ENCODE data around the gene PPP2R5C. TPM values are rescaled to one million over a fixed set of nuclear protein-coding genes. Genes with fewer than 3 reads are reported as not detected.
A peak's percentile ranks its signal among the peaks of the same experiment; 100 is the strongest.

Gene PPP2R5C
- total and polyA plus RNA-seq, 7 experiments from 2014 or later: 155 to 449 (median 382) TPM

DNA sequence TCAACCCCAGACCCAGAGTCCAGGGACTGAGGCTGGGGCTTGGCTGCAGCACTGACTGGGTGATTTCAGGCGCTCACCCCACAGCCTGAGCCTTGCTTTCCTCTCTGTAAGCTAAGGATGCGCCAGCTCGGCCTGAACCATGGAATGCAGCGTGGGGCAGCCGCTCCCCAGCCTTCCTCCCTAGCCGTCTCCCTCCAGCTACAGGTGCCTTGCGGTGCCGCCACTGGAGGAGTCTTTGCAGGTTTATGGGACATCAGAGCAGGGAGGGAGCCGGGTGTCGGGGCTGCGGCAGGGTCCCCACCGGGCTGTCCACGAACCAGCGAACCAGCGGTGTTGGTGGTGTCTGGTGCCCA lies 19.4 kb downstream of the PPP2R5C start:
- POLR2A ChIA-PET: interaction anchor here (0.9 to 1.5 kb wide), 4 partner anchors 13 to 43 kb away, joined by 3 to 9 read pairs (median 4); no protein-coding TSS in a partner anchor
- Histone ChIP-seq H3K27me3 (ENCODE audit: control insufficient read depth in 2 of 2, insufficient read depth in 2 of 2, low read length in 2 of 2) (no peaks in the 10 kb centered on the region), H3K9me3 (ENCODE audit: control insufficient read depth in 2 of 3, low read length in 3 of 3) (no peaks in the 10 kb centered on the region), H3K27ac (ENCODE audit: low read depth, low read length) (no peak overlapping the region), H3K36me3 (ENCODE audit: control insufficient read depth in 2 of 3, insufficient read depth in 3 of 3, low read length in 3 of 3) (no peaks in the 10 kb centered on the region), H3K4me1 (ENCODE audit: control insufficient read depth in 2 of 2, insufficient read depth in 2 of 2, low read length in 2 of 2) (peaks cover 0 to 9% of the 10 kb centered on the region in 2 donors), H3K4me3 (ENCODE audit: low read length) (peak overlapping the region; percentile 55)
- Mint-ChIP-seq H3K27ac (peak overlapping the region in 3 of 9 donors; percentile 5 to 42 (median 37)), H3K36me3 (peaks cover 3 to 14% (median 10%) of the 10 kb centered on the region in 5 donors), H3K4me3 (peak overlapping the region; percentile 48 to 83 (median 71)), H3K4me1 (peaks cover 20 to 39% (median 29%) of the 10 kb centered on the region in 7 donors), H3K27me3 (peaks cover 0 to 25% (median 5%) of the 10 kb centered on the region in 5 donors), H3K9me3 (peaks cover 0 to 1% (median 0%) of the 10 kb centered on the region in 11 donors)
- no peak for DNase-seq
- ATAC-seq: peak; percentile 47
- CTCF ChIA-PET: interaction anchor here (0.6 to 0.8 kb wide), 2 partner anchors 33 to 39 kb away, joined by 3 read pairs; no protein-coding TSS in a partner anchor
- intact Hi-C loops (cut with micrococcal nuclease): loop anchor here in 1 of 2 donors (2.0 kb wide), 1 partner anchor 44 kb away; no protein-coding TSS in a partner anchor

GRCh38 chr14:101781240-101782061 lies 19.9 kb downstream of the PPP2R5C start:
- peak; percentile 67 for ATAC-seq
- Mint-ChIP-seq H3K9me3 (peaks cover 0 to 1% (median 0%) of the 10 kb centered on the region in 11 donors), H3K27ac (peak overlapping the region in 2 of 9 donors; percentile 5 to 42), H3K4me1 (peaks cover 14 to 34% (median 24%) of the 10 kb centered on the region in 7 donors), H3K4me3 (peak overlapping the region; percentile 56 to 83 (median 73)), H3K36me3 (peaks cover 1 to 14% (median 10%) of the 10 kb centered on the region in 5 donors), H3K27me3 (peaks cover 0 to 25% (median 5%) of the 10 kb centered on the region in 5 donors)
- intact Hi-C loops (cut with micrococcal nuclease): loop anchor here in 1 of 2 donors (2.0 kb wide), 1 partner anchor 43 kb away; no protein-coding TSS in a partner anchor
- Histone ChIP-seq H3K27ac (ENCODE audit: low read depth, low read length) (peak overlapping the region; percentile 64), H3K36me3 (ENCODE audit: control insufficient read depth in 2 of 3, insufficient read depth in 3 of 3, low read length in 3 of 3) (no peaks in the 10 kb centered on the region), H3K9me3 (ENCODE audit: control insufficient read depth in 2 of 3, low read length in 3 of 3) (no peaks in the 10 kb centered on the region), H3K27me3 (ENCODE audit: control insufficient read depth in 2 of 2, insufficient read depth in 2 of 2, low read length in 2 of 2) (no peaks in the 10 kb centered on the region), H3K4me3 (ENCODE audit: low read length) (peak overlapping the region; percentile 55), H3K4me1 (ENCODE audit: control insufficient read depth in 2 of 2, insufficient read depth in 2 of 2, low read length in 2 of 2) (peaks cover 0 to 9% of the 10 kb centered on the region in 2 donors)
- POLR2A ChIA-PET: interaction anchor here (0.9 to 1.5 kb wide), 5 partner anchors 10 to 42 kb away, joined by 3 to 9 read pairs (median 3); no protein-coding TSS in a partner anchor
- DNase-seq: peak in 6 of 9 donors; percentile 19 to 43 (median 38)
- CTCF ChIA-PET: interaction anchor here (0.5 to 0.8 kb wide), 2 partner anchors 38 to 647 kb away, joined by 3 to 5 read pairs; no protein-coding TSS in a partner anchor

- H3K9me3 Mint-ChIP-seq: peaks cover 0 to 1% (median 0%) of the 10 kb centered on the region in 11 donors
- peak overlapping the region in 8 of 10 donors; percentile 6 to 76 (median 49) for H3K4me3 Mint-ChIP-seq
- peaks cover 9 to 31% (median 18%) of the 10 kb centered on the region in 7 donors for H3K4me1 Mint-ChIP-seq
- intact Hi-C loops (cut with micrococcal nuclease): no loop called here
- no peak overlapping the region for H3K4me3 ChIP-seq (ENCODE audit: low read length)
- peaks cover 0 to 9% of the 10 kb centered on the region in 2 donors for H3K4me1 ChIP-seq (ENCODE audit: control insufficient read depth in 2 of 2, insufficient read depth in 2 of 2, low read length in 2 of 2)
- no peaks in the 10 kb centered on the region for H3K27me3 ChIP-seq (ENCODE audit: control insufficient read depth in 2 of 2, insufficient read depth in 2 of 2, low read length in 2 of 2)
- no peak for ATAC-seq
- H3K36me3 Mint-ChIP-seq: peaks cover 0 to 14% (median 8%) of the 10 kb centered on the region in 5 donors
- H3K27ac Mint-ChIP-seq: peak overlapping the region in 3 of 9 donors; percentile 6 to 32 (median 9)
- no peaks in the 10 kb centered on the region for H3K9me3 ChIP-seq (ENCODE audit: control insufficient read depth in 2 of 3, low read length in 3 of 3)
- H3K27me3 Mint-ChIP-seq: peaks cover 0 to 24% (median 5%) of the 10 kb centered on the region in 5 donors
- no peak for DNase-seq
- ChIA-PET POLR2A (interaction anchor here (0.6 to 1.8 kb wide), 8 partner anchors 10 to 61 kb away, joined by 3 to 7 read pairs (median 4); no protein-coding TSS in a partner anchor), CTCF (interaction anchor here (0.6 to 1.4 kb wide), 4 partner anchors 10 to 140 kb away, joined by 3 read pairs; no protein-coding TSS in a partner anchor)
- no peak overlapping the region for H3K27ac ChIP-seq (ENCODE audit: low read depth, low read length)
- no peaks in the 10 kb centered on the region for H3K36me3 ChIP-seq (ENCODE audit: control insufficient read depth in 2 of 3, insufficient read depth in 3 of 3, low read length in 3 of 3)
Observed at GRCh38 chr14:101783260-101784016, 21.9 kb downstream of the PPP2R5C start.

- H3K27ac ChIP-seq (ENCODE audit: low read depth, low read length): no peak overlapping the region
- H3K4me3 ChIP-seq (ENCODE audit: low read length): no peak overlapping the region
- no peak for ATAC-seq
- H3K36me3 ChIP-seq (ENCODE audit: control insufficient read depth in 2 of 3, insufficient read depth in 3 of 3, low read length in 3 of 3): no peaks in the 10 kb centered on the region
- ChIA-PET POLR2A (interaction anchor here (1.0 to 1.8 kb wide), 6 partner anchors 8 to 39 kb away, joined by 3 to 7 read pairs (median 4); no protein-coding TSS in a partner anchor), CTCF (interaction anchor here (0.5 to 1.4 kb wide), 3 partner anchors 11 to 87 kb away, joined by 3 to 4 read pairs (median 3); no protein-coding TSS in a partner anchor)
- intact Hi-C loops (cut with micrococcal nuclease): no loop called here
- no peaks in the 10 kb centered on the region for H3K27me3 ChIP-seq (ENCODE audit: control insufficient read depth in 2 of 2, insufficient read depth in 2 of 2, low read length in 2 of 2)
- H3K4me3 Mint-ChIP-seq: no peak overlapping the region
- peak overlapping the region in 2 of 9 donors; percentile 51 to 63 for H3K27ac Mint-ChIP-seq
- peaks cover 0 to 1% (median 0%) of the 10 kb centered on the region in 11 donors for H3K9me3 Mint-ChIP-seq
- peaks cover 0 to 14% (median 6%) of the 10 kb centered on the region in 5 donors for H3K36me3 Mint-ChIP-seq
- no peaks in the 10 kb centered on the region for H3K9me3 ChIP-seq (ENCODE audit: control insufficient read depth in 2 of 3, low read length in 3 of 3)
- no peak for DNase-seq
- peaks cover 0 to 13% (median 4%) of the 10 kb centered on the region in 5 donors for H3K27me3 Mint-ChIP-seq
- peaks cover 7 to 27% (median 12%) of the 10 kb centered on the region in 7 donors for H3K4me1 Mint-ChIP-seq
- H3K4me1 ChIP-seq (ENCODE audit: control insufficient read depth in 2 of 2, insufficient read depth in 2 of 2, low read length in 2 of 2): peaks cover 0 to 9% of the 10 kb centered on the region in 2 donors
Observed at GRCh38 chr14:101784631-101785030, 23.1 kb downstream of the PPP2R5C start.

DNA sequence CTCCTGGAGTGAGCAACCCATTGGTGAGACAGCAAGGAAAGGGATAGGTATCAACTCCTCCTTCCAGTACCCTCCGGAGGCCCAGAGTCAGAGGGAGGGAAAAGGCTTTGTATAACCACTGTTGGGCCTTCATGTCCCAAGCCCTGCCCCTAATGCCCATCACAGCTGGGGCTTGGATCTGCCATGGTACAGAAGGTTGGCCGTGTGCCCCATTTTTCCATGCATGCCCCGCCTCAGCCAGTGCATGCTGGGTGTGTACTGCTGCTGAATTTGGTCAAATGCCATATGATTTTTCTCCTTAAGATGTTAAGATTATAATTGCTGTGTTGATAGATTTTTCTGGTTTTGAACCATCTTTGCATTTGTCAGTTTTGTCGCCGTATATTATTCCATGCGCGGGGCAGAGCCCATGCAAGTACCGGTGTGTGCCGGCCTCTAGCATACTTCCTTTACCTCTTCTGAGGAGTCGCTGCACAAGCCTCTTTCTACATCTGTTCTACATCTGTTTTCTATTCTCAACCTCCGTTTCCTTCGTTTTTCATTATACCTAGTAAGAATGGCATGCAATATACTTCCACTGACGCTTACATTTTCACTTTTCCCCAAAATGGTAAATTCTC lies 26.6 kb downstream of the PPP2R5C start:
- CTCF ChIA-PET: interaction anchor here (0.6 kb wide), 1 partner anchor 49 kb away, joined by 3 read pairs; no protein-coding TSS in a partner anchor
- Histone ChIP-seq H3K27me3 (ENCODE audit: control insufficient read depth in 2 of 2, insufficient read depth in 2 of 2, low read length in 2 of 2) (no peaks in the 10 kb centered on the region), H3K36me3 (ENCODE audit: control insufficient read depth in 2 of 3, insufficient read depth in 3 of 3, low read length in 3 of 3) (no peaks in the 10 kb centered on the region), H3K9me3 (ENCODE audit: control insufficient read depth in 2 of 3, low read length in 3 of 3) (no peaks in the 10 kb centered on the region), H3K27ac (ENCODE audit: low read depth, low read length) (no peak overlapping the region), H3K4me3 (ENCODE audit: low read length) (no peak overlapping the region), H3K4me1 (ENCODE audit: control insufficient read depth in 2 of 2, insufficient read depth in 2 of 2, low read length in 2 of 2) (peaks cover 3 to 9% of the 10 kb centered on the region in 2 donors)
- Mint-ChIP-seq H3K4me3 (no peak overlapping the region), H3K27me3 (no peaks in the 10 kb centered on the region), H3K27ac (peak overlapping the region in 1 of 9 donors; percentile 55), H3K9me3 (peaks cover 0 to 1% (median 0%) of the 10 kb centered on the region in 11 donors), H3K4me1 (peaks cover 13 to 40% (median 24%) of the 10 kb centered on the region in 7 donors), H3K36me3 (peaks cover 0 to 14% (median 6%) of the 10 kb centered on the region in 5 donors)
- DNase-seq (no peak), ATAC-seq (no peak)
- intact Hi-C loops (cut with micrococcal nuclease): no loop called here
- POLR2A ChIA-PET: interaction anchor here (0.7 to 1.5 kb wide), 4 partner anchors 10 to 36 kb away, joined by 4 to 5 read pairs (median 4); no protein-coding TSS in a partner anchor

Data from naive thymus-derived CD4-positive, alpha-beta T cell (primary cell).